Uterus (tissue), 2 donors: ENCODE measurements around the gene NRARP.

Experiments
- POLR2A ChIP-seq, 2 donors: fragments of 450-650 bp; IDR thresholded peaks; one replicate each; pipeline ENCODE4 v1.6.1; 2016; ENCODE audit warnings: antibody characterized with exemption in 2 of 2, mild to moderate bottlenecking in 1 of 2, moderate library complexity in 1 of 2
- TF ChIP-seq, protein P1 (sequence below), 4 experiments: fragments of 200-600 bp in 2 of 4; fragments of 450-650 bp in 2 of 4; sonication (generic) in 2 of 4; IDR thresholded peaks; one replicate each; pipeline ENCODE4 v1.5.1; 2016 to 2019; ENCODE audit warnings: antibody characterized with exemption in 4 of 4, mild to moderate bottlenecking in 2 of 4, moderate library complexity in 1 of 4

DNA sequence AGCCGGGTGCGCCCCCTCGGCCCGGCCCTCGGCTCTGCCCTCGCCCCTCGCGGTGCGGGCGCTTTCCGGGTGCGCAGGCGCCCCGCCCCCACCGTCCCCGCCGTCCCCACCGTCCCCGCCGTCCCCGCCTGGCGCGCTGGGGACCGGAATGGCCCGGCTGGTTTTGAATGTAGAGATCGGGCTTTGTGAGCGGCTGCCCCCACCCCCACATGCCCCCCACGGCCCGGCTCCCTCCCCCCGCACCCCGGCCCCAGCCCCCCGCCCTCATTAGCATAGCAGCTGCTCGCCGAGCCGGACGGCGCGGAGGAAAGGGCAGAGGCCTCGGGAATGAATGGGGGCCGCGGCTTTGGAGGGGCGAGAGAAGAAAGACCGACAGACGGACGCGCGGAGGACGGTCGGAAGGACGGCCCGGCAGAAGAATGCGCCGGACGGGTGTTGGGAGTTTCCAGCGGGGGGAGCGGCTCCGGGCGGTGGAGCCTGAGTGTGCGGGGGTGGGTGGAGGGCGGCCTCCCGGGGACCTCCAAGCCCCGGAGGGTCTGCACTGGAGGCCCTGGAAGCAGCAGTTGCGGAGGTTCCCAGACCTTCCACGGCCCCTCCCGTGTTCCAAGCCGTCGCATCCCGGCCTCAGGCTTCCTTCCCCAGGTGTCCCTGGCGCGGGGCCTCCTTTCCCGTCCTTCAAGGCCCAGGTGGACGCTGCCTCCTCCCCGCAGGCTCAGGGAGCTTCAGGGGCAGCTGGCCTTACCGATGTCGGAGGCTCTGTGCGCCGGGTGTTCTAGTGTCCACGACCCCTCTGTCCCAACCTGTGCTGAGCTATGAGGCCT lies 6.0 kb downstream of the NRARP start:
- TF ChIP-seq POLR2A (IDR thresholded peaks at IDR 0.05) = no peak
- TF ChIP-seq, protein P1, sequence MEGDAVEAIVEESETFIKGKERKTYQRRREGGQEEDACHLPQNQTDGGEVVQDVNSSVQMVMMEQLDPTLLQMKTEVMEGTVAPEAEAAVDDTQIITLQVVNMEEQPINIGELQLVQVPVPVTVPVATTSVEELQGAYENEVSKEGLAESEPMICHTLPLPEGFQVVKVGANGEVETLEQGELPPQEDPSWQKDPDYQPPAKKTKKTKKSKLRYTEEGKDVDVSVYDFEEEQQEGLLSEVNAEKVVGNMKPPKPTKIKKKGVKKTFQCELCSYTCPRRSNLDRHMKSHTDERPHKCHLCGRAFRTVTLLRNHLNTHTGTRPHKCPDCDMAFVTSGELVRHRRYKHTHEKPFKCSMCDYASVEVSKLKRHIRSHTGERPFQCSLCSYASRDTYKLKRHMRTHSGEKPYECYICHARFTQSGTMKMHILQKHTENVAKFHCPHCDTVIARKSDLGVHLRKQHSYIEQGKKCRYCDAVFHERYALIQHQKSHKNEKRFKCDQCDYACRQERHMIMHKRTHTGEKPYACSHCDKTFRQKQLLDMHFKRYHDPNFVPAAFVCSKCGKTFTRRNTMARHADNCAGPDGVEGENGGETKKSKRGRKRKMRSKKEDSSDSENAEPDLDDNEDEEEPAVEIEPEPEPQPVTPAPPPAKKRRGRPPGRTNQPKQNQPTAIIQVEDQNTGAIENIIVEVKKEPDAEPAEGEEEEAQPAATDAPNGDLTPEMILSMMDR (IDR thresholded peaks at IDR 0.05) = no peak
